HG03460 (cell line): ENCODE measurements around the gene RAP2A.
A peak's percentile ranks its signal among the peaks of the same experiment; 100 is the strongest.

ENCODE experiments used
- ATAC-seq: cut with Tn5 transposase; IDR thresholded peaks from one replicate; pipeline ENCODE4 v1.9.1; 2021; ENCODE audit not compliant: unreplicated experiment

RAP2A gene

DNA sequence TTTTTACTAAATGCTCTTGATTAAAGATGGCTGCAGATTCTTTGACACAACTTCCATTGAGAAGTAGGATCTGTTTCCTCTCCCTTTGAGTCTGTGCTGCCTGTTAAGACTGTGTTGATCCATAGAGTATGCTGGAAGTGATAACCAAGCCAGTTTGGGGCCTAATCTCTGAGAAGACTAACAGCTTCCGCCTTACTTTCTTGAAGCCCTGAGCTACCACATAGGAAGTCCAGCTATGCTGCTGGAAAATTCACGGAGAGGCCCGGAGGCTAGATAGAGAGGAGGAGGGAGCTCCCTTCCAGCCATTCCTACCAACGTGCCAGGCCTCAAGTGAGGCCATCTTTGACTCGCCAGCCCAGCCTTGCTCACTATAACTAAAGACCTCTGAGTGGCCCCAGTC lies 12.5 kb downstream of the RAP2A start:
- ATAC-seq, result no peak

DNA sequence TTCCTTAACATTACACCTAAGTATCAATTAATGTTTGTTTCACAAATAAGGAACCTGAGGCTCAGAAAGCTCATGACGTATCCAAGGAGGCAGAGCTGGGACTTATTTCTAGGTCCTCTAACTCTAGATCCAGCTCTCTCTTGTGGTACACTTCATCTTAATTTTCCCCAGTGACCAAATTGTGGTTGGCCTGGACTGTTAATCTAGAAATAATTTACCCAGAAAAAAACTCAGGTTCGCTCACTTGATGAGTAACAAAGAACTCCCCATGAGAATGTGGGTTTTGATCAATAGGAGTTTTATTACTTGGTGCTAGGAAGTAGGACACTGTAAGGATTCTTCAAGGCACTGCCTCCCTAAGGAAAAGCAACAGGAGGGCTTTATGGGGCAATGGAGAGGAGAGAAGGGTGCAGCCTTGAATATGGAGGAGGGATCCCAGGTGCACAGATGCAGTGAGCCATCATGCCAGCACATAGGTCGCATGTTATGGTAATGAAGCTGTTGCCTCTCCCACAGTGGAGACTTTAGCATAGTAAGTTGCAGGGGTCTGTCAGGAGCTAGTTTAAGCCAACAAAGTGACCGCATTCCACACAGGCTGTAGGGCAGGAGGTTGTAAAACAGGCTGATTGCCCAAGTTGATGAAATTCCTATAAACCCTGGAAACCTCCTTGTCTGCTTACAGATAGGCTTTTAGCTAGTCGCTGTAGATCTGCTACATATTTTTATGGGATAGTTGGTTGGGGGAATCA lies 14.7 kb downstream of the RAP2A start:
- peak; percentile 81 for ATAC-seq

DNA sequence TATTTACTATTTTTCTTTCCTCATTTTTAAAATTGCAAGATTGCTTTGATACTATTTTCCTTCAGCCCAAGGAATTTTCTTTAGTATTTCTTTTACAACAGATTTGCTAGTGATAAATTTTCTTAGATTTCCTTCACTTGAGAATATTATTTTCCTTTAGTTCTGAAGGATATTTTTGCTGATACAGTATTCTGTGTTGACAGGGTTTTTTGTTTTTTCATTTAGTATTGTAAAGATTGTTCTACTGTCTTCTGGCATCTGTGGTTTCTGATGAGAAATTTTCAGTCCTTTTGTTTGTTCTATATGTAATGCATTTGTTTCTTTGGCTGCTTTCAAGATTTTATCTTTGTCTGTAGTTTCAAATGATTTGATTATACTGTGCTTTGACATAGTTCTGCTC lies 20.7 kb downstream of the RAP2A start:
- ATAC-seq, result no peak

DNA sequence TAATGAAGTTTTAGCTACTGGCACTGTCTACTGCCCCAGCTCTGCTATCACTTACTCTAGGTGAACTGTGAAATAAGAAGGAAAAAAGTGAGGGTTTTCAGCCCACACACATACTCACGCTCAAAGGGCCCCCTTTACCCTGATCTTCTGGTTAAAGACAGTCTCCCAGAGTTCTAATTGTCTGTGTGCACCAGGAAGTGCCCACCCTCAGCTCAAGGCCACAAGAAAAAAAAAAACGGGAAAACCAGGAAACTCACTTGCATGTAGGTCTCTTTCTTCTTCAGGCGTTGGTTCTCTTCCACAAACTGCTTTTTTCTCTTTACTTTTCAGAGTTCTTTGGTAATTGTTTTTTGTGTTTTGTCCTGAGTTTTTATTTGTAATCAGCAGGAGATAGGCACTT lies 22.1 kb downstream of the RAP2A start:
- ATAC-seq, result no peak

DNA sequence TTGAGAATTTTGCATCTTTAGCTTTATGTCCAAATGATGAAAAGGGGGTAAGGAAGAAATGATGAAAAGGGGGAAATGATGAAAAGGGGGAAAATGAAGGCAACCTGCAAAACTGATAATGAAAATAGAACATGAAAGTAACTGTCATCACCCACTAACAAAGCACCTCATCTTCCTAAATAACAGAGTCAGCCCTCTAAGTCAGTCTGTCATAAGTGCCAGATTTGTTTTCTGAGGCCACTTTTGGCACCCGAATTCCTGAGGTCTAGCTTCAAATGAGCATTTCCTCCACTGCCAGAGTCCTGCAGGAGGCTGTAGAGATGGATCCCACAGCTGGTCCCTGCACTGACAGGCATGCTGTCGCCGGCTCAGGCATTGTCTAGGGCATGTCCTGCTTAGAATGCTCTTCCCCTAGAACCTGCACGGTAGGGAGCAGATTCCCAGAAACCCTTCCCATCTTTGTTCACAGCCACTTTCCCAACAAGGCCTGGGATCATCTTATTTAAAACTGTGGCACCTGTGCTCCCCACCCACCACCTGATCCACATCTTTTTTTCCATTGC lies 25.3 kb downstream of the RAP2A start:
- ATAC-seq, result peak; percentile 35

DNA sequence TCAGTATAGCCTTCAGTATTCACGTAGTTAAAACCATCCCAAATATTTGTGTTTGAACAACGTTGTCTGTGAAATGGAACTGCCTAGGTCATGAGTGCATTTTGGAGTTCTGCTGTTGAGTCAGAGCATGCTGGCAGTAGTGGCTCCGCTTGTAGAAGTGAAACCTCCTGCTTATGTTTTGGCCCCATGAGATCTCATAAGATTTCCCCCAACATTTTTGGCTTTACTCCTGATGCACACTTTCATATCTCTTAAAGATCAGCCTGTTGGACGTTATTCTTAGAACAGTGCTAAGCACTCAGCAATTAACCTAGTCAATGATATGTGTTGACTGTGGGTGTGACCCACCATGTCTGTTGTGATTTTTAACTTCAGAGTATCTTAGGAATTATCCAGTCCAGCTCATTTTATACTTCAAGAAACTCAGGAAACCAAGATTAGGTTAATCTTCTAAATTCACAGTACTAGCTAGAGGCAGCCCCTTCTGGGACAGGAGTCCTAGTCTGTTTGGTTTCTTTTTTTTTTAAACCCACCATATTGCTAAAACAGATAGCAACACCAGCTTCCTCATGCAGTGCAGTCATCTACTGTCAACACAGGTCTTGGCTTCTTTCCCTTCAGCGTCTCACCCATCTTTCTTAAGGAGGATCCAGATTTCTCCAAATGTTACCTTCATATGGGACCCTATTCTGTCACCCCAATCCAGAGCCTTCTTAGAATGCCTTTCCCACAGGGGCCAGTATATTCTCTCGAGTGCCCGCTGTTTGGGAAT lies 26.2 kb downstream of the RAP2A start:
- peak; percentile 93 for ATAC-seq

DNA sequence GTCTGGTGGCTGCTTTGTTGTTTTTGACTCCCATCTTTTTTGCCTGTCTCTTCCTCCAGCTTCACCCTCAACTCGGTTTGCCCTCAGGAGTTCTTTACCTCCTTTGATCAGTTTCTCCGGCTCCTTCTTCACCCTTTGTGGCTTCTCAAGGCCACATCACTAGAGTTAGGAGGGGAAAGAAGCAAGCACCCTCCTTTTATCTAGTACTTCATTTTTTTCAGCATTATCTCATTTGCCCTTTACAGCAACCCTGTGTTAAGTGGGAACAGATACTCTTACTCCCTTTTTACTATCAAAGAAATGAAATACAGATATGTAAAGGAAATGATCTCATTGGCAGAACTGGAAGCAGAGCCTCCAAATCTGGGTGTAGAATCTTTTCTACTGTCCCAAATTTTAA lies 26.9 kb downstream of the RAP2A start:
- ATAC-seq, result no peak

DNA sequence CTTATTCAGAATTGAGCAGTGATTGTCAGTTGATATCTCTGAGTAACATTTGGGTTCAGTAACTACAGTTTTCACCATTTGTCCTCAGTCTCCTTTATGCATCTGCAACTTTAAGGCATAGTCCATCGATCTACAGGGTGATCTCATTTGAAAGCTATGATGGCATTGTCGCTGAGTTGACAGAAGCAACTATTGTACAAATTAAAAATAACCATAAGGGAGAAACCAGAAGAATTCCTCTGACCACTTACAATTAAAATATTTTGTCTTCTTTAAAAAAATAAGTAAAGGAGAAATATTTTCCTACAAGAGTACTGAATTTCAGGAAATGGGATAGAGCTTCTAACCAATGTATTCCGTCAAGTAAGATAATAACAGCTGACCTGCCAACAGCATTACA lies 30.6 kb downstream of the RAP2A start:
- no peak for ATAC-seq

DNA sequence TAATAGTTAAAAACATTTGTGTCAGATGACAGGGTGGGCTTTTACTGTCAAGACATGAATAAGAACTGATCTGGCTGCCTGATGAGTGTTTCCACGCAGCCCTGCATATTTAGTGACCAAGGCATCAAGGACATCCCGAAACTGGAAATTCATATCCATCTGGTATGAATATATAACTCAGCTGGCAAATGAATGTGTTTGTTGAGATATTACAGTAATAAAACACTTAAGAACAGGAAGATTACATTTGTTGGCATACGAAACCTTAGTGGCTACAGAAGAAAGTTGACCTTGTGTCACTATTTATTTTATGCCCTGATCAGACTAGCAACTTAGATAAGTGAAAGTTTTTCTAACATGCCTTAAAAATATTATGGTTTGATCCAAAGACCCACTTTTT lies 32.8 kb downstream of the RAP2A start:
- no peak for ATAC-seq

DNA sequence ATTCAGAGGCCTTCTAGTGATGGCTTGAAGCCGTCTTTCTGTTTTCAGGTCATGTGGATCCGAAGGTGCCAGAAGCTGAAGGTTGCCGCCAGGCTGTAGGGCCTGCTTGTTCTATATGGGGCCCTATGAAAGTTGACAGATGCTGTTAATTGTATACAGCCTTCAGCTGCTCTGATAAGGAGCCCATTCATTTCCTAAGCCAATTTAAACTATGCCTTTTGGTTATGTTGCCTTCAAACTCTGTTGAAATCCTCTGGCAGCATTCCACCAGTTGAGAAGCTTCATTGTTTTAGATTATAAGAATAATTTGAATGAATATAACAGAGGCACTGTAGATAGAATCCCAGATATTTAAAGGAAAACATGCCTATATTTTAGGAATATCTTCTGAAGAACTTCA lies 34.4 kb downstream of the RAP2A start:
- ATAC-seq, result no peak

DNA sequence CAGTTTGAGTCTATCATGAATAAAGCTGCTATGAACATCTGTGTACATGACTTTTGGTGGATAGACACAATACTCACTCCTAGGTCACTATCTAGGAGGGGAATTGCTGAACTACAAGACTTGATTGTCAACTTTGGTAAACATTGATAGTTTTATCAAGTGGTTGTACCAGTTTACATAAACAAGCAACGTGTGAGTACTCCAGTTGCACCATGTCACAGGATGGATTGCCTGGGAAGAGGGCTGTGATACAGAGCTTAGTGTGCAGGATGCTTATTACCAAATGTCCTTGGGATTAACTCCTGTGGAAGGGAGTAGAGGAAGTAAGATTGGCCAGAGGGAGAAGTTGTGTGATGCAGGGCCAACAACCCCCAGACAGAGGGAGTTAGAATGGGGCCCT lies 37.7 kb downstream of the RAP2A start:
- ATAC-seq, result no peak

DNA sequence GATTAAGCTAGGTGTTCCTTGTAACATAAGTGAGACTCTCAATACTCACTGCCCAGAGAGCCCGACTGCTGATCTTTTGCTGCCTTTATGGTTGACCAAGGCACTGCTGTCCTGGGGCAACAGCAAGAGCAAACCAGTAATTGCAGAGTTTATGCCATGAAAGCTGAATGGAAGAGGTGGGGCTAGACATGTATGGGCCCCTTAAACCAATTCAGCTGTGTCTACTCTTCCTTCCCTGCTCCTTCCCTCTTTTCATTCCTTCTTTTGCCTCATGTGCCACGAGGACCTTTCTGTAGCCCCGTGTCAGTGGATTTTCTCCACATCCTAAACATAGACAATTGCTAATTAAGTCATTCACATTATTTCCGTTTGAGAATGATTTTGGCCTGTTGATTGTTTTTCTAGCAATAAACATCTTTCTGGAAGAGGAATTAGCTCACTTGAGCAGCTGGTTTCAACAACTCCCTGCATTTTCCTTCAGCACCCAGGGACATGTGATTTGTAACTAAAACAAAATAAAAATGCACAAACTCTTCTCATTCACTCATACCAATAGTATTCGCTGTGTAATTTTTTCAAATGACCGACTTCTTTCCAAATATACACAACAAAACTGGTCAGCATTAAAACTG lies 40.5 kb downstream of the RAP2A start:
- no peak for ATAC-seq

DNA sequence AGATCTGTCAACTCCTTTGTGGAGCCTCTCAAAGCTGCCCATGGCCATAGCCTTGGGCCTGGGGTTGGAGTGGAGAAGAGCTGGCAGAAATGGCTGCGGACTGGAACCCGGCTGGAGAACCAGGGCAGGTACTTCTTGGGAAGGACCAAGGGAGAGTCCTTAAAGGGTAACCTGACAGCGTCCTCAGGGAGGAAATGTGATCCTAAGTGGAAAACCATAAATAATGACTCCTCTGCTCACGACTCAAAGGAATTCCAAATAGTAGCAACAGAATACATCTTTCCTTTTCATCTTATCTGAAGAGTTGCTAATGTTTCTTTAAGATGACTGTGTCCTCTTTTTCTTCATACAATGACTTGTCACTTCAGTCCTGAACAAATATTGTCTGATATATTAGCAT lies 41.0 kb downstream of the RAP2A start:
- ATAC-seq, result no peak

DNA sequence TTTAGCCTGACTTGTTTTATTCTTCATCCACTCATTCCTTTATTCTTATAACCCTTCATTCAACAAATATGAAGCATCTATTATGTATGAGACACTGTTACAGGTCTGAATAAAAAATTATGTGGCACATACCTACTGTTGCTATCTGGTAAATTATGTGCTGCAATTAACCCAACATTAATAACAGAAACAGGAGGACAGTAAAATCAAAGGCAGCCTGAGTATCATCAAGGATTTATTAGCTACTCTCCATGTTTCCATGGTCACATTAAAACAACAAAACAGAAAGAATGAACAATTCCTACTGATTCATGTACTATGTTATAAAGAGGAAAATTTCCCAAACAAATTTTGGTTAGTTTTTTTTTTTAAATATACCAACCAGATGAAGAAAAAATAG lies 43.9 kb downstream of the RAP2A start:
- no peak for ATAC-seq

DNA sequence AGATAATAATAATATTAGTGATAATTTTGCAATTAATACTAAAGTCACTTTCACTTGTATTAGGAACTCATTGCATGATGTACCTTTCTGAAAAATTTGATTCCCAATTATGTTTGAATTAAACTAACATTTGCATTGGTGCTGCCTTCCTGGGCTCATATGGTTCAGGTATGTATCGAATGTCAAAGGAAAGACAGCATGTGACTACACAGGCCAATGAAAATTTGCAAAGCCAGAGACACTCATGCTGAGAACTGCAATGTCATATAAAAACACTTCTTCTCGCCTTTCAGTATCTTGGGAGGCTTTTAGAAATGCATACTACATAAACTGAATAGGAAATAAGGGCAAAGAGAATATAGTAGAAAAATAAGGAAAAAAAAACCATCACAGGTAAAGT lies 44.3 kb downstream of the RAP2A start:
- no peak for ATAC-seq

DNA sequence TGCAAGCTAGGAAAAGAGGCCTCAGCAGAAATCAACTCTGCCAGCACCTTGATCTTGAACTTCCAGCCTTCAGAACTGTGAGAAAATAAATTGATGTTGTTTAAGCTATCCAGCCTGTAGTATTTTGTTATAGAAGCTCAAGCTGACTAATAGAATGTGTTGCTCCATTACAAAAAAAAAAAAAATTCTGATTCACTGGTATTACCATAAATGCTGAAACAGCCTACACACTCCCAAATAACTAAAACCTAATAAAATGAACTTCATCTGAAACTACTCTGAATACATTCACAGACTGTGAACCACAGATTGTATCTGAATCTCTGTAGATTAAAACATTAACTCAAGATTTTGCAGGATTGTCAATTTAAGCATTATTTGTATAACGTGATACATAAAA lies 49.5 kb downstream of the RAP2A start:
- no peak for ATAC-seq

DNA sequence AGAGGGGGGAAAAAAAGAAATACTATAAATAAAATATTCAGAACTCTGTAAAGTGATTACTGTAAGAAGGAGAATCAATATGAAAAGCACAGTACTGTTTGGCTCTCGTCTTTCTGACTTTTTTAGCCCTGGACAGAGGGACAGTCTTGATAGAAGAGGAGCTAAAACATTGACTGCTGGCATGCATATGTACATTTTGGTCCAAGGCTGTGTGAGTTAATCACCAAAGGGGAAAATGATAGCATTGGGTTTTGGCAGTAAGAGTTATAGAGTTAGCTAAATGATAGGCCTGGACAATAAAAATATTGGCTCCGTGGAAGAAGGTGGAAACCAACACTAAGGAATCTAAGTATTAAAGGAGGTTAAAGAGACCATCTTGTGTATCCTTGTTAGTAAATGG lies 50.3 kb downstream of the RAP2A start:
- no peak for ATAC-seq

DNA sequence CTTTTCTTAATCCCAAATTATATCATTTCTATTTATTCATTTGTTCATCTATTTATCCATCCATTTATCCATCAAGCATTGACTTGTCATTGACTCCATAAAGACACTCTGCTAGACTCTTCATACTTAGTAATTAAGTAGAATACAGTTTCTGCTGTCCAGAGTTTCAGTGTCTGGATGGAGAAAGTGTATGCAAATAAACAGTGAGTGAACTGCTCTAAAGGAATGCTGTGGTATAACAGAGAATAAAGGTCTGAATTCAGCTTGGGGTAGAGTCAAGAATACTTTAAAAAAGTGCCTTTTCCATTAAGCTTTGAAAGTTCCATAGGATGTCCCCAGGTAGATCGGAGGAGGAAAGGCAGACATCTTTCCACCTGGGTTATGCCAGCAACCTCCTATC lies 51.4 kb downstream of the RAP2A start:
- no peak for ATAC-seq

DNA sequence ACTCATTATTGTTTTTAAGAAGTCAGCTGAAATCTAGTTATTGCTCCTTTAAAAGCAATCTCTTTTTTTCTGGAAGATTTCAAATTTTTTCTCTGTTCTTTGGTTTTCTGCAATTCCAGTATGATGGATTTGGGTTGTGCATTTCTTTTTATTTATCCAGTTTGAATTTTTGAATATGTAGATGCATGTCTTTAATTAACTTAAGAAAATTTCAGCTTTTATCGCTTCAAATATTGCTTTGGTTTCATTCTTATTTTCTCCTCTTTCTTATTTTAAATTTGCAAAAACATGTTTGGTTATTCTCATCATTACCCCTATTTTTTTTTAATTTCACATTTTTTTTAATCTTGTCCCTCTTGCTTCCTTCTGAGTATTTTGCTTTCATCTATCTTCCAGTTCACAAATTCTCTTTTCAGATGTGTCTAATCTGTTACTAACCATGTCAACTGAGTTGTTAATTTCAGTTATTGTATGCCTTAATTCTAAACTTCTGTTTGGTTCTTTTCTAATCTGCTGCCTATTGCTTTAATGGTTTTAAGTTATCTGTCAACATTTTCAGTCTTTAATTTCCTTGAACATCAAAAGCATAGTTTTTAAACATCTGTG lies 56.8 kb downstream of the RAP2A start:
- ATAC-seq, result no peak

DNA sequence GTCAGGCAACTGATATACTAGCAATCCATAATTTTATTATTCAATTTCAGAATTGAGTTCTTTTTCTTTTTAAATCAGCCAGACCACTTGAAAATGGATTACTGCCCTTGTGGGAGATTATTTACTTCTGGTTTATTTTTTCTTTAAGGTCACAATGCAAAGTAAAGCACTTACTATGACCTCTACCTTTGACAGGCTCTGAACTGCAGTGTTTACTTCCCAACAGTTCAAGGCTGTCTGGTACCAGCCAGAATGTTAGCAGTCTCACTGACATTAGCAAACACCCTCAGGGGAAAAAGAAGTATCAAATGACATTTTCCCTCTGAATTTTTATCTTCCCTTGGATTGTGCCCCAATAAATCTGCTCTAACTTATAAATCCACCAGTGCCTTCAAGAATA lies 57.5 kb downstream of the RAP2A start:
- ATAC-seq, result no peak

DNA sequence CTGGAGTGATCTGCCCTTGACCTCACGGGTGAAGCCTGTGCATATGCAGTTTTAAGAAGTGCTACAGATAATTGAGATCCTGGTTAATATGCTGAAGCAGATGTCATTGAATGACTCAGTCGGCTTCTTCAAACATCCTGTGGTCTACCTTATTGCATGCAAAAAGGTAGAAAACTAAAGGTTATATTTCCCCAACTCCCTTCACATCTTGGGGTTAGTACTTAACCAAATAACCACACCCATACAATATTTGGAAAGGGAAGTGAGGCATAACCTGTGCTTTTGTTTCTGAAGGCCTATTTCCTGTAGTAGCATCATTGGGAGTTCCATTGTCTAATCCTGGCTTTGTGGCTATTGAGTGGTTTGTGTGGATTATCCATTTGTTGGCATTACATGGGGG lies 58.3 kb downstream of the RAP2A start:
- no peak for ATAC-seq
